H1 (cell line): ENCODE results near the gene GAS7. TPM values are rescaled to one million over a fixed set of nuclear protein-coding genes. Genes with fewer than 3 reads are reported as not detected.

ENCODE experiments used
- CTCF ChIA-PET: fragments of 300-600 bp; sonication (Branson Sonifier 250); formaldehyde crosslinking; loops from one replicate; lab custom pipeline; 2021; ENCODE audit not compliant: partially characterized antibody; lab: Charles Lee
- POLR2A ChIA-PET: fragments of 300-600 bp; sonication (Branson Sonifier 250); formaldehyde crosslinking; loops from one replicate; lab custom pipeline; 2021; ENCODE audit warnings: inconsistent platforms; ENCODE audit not compliant: partially characterized antibody; lab: Charles Lee
- DNase-seq, 2 experiments: peaks; one replicate each; pipeline versions ENCODE4 v3.0.0 to v3.0.0-alpha.2; 2010 to 2022; ENCODE audit warnings: low spot score in 2 of 2, low read depth in 1 of 2, mixed read lengths in 1 of 2
- FAIRE-seq: peaks from 2 replicates; lab custom pipeline; 2011; peaks lifted over from hg19 to GRCh38; lab: Jason Lieb, UNC
- H2AFZ ChIP-seq: 2 replicates; pipeline ENCODE4 v1.8.1; 2012; ENCODE audit warnings: low read length, inconsistent platforms
- H2AK5ac ChIP-seq: 2 replicates; pipeline ENCODE4 v1.6.1; 2013; ENCODE audit warnings: low read depth, low read length
- H2BK120ac ChIP-seq: replicated peaks from 2 replicates; pipeline ENCODE3; 2013; ENCODE audit warnings: low read depth, low read length, inconsistent platforms
- H2BK12ac ChIP-seq: 2 replicates; pipeline ENCODE4 v1.6.1; 2013; ENCODE audit warnings: low read depth, low read length
- H2BK15ac ChIP-seq: 2 replicates; pipeline ENCODE4 v1.6.1; 2013; ENCODE audit warnings: low read length
- H2BK20ac ChIP-seq: 2 replicates; pipeline ENCODE4 v1.6.1; 2013; ENCODE audit warnings: low read length
- H2BK5ac ChIP-seq: 2 replicates; pipeline ENCODE4 v1.6.1; 2013; ENCODE audit warnings: low read depth, low read length
- H3K14ac ChIP-seq: 2 replicates; pipeline ENCODE4 v1.6.1; 2013; ENCODE audit warnings: inconsistent platforms; ENCODE audit not compliant: insufficient read length
- H3K18ac ChIP-seq: 2 replicates; pipeline ENCODE4 v1.6.1; 2013; ENCODE audit warnings: low read length; ENCODE audit errors: extremely low read depth
- H3K23ac ChIP-seq: 2 replicates; pipeline ENCODE4 v1.6.1; 2013; ENCODE audit warnings: inconsistent platforms; ENCODE audit not compliant: insufficient read length
- H3K23me2 ChIP-seq: 2 replicates; pipeline ENCODE4 v1.6.1; 2013; ENCODE audit warnings: low read depth, low read length
- H3K27ac ChIP-seq: 2 replicates; pipeline ENCODE4 v1.6.1; 2011; ENCODE audit warnings: low read depth, low read length, inconsistent platforms
- H3K27me3 ChIP-seq, 4 experiments: replicated peaks in 1 of 4; 1 replicate in 1 of 4; 2 replicates in 3 of 4; pipeline versions ENCODE4 v1.6.1 to v1.8.1; 2011 to 2013; ENCODE audit warnings: low read length in 3 of 4, mild to moderate bottlenecking in 3 of 4, inconsistent platforms in 2 of 4, mixed read lengths in 2 of 4, moderate library complexity in 1 of 4; ENCODE audit not compliant: control insufficient read depth in 3 of 4, insufficient read depth in 3 of 4; ENCODE audit errors: extremely low read depth in 1 of 4
- H3K36me3 ChIP-seq, 4 experiments: 2 replicates each; pipeline versions ENCODE4 v1.6.1 to v1.8.1; 2011 to 2013; ENCODE audit warnings: mild to moderate bottlenecking in 4 of 4, low read length in 3 of 4, moderate library complexity in 2 of 4, control low read depth in 1 of 4, inconsistent platforms in 1 of 4; ENCODE audit not compliant: insufficient read depth in 4 of 4, control insufficient read depth in 2 of 4
- H3K4ac ChIP-seq: replicated peaks from 2 replicates; pipeline ENCODE3; 2013; ENCODE audit warnings: low read length, low read depth, mixed read lengths, inconsistent platforms; ENCODE audit not compliant: insufficient read length
- H3K4me1 ChIP-seq, 4 experiments: replicated peaks in 1 of 4; 1 replicate in 1 of 4; 2 replicates in 3 of 4; pipeline versions ENCODE4 v1.6.1 to v1.8.1; 2011 to 2013; ENCODE audit warnings: low read length in 3 of 4, inconsistent platforms in 2 of 4, mixed read lengths in 1 of 4; ENCODE audit not compliant: insufficient read depth in 4 of 4, control insufficient read depth in 3 of 4
- H3K4me2 ChIP-seq, 2 experiments: 2 replicates each; pipeline versions ENCODE4 v1.6.1 to v1.8.1; 2011 to 2013; ENCODE audit warnings: low read depth in 2 of 2, low read length in 2 of 2, control low read depth in 1 of 2, inconsistent platforms in 1 of 2, mild to moderate bottlenecking in 1 of 2; ENCODE audit not compliant: insufficient read depth in 1 of 2
- H3K4me3 ChIP-seq, 4 experiments: fragments of 200-600, 300-600 bp in 1 of 4; sonication (generic), shearing (Covaris generic), sonication (Bioruptor Twin) in 1 of 4; 2 replicates each; pipeline versions ENCODE4 v1.5.1 to v1.8.1; 2011 to 2016; ENCODE audit warnings: low read length in 4 of 4, low read depth in 3 of 4, control low read depth in 2 of 4, inconsistent platforms in 2 of 4, mild to moderate bottlenecking in 2 of 4, mixed read lengths in 1 of 4, moderate library complexity in 1 of 4; ENCODE audit not compliant: insufficient read depth in 2 of 4; ENCODE audit errors: extremely low read depth in 1 of 4
- H3K56ac ChIP-seq: replicated peaks from 2 replicates; pipeline ENCODE3; 2013; ENCODE audit warnings: low read depth, mild to moderate bottlenecking, mixed read lengths, low read length, inconsistent platforms; ENCODE audit not compliant: insufficient read length
- H3K79me1 ChIP-seq: 2 replicates; pipeline ENCODE4 v1.6.1; 2013; ENCODE audit warnings: low read depth, low read length, control low read depth
- H3K79me2 ChIP-seq, 2 experiments: 2 replicates each; pipeline versions ENCODE4 v1.6.1 to v1.8.1; 2012 to 2013; ENCODE audit warnings: low read length in 2 of 2, mild to moderate bottlenecking in 2 of 2, inconsistent platforms in 1 of 2; ENCODE audit not compliant: insufficient read depth in 2 of 2, control insufficient read depth in 1 of 2
- H3K9ac ChIP-seq, 4 experiments: replicated peaks in 1 of 4; 1 replicate in 1 of 4; 2 replicates in 3 of 4; pipeline versions ENCODE4 v1.6.1 to v1.8.1; 2011 to 2013; ENCODE audit warnings: low read depth in 3 of 4, low read length in 3 of 4, control low read depth in 2 of 4, mild to moderate bottlenecking in 2 of 4, moderate library complexity in 2 of 4, inconsistent platforms in 1 of 4; ENCODE audit errors: extremely low read depth in 1 of 4
- H3K9me3 ChIP-seq, 2 experiments: 2 replicates each; pipeline versions ENCODE4 v1.6.1 to v1.8.1; 2012 to 2013; ENCODE audit warnings: mild to moderate bottlenecking in 2 of 2, moderate library complexity in 2 of 2, control low read depth in 1 of 2, inconsistent platforms in 1 of 2, low read depth in 1 of 2, low read length in 1 of 2, mixed read lengths in 1 of 2; ENCODE audit not compliant: insufficient read depth in 2 of 2
- H4K20me1 ChIP-seq, 2 experiments: replicated peaks in 1 of 2; 2 replicates each; pipeline versions ENCODE3 to v1.8.1; 2011 to 2013; ENCODE audit warnings: inconsistent platforms in 2 of 2, low read length in 2 of 2, mild to moderate bottlenecking in 1 of 2; ENCODE audit not compliant: insufficient read depth in 2 of 2, control insufficient read depth in 1 of 2
- H4K5ac ChIP-seq: 2 replicates; pipeline ENCODE4 v1.6.1; 2013; ENCODE audit warnings: low read length, low read depth, mixed read lengths, inconsistent platforms; ENCODE audit not compliant: insufficient read length
- H4K8ac ChIP-seq: 2 replicates; pipeline ENCODE4 v1.8.0; 2013; ENCODE audit warnings: mild to moderate bottlenecking, moderate library complexity, low read length, inconsistent platforms; ENCODE audit not compliant: insufficient read depth; ENCODE audit errors: extremely low read depth
- H4K91ac ChIP-seq: replicated peaks from 2 replicates; pipeline ENCODE3; 2013; ENCODE audit warnings: low read length, mixed read lengths, inconsistent platforms; ENCODE audit not compliant: insufficient read length
- CBX5 ChIP-seq: fragments of 300-800, 300-1000 bp; sonication (generic); IDR thresholded peaks from 2 replicates; pipeline ENCODE4 v1.7.1; 2016; ENCODE audit warnings: antibody characterized with exemption, low read length, low read depth
- CBX8 ChIP-seq: fragments of 300-800, 300-1000 bp; sonication (generic); IDR thresholded peaks from 2 replicates; pipeline ENCODE4 v1.7.1; 2016; ENCODE audit warnings: low read depth, low read length, borderline replicate concordance
- EGR1 ChIP-seq: IDR thresholded peaks from 2 replicates; pipeline ENCODE4 v1.6.1; 2011; ENCODE audit warnings: low read depth, low read length, borderline replicate concordance
- GTF2F1 ChIP-seq: IDR thresholded peaks from 2 replicates; pipeline ENCODE4 v1.6.1; 2012; ENCODE audit warnings: low read depth, low read length, improper control_type of control experiment, borderline replicate concordance
- JUN ChIP-seq: IDR thresholded peaks from 2 replicates; pipeline ENCODE4 v1.6.1; 2011; ENCODE audit warnings: low read depth, mild to moderate bottlenecking, improper control_type of control experiment, low read length
- KDM4A ChIP-seq: IDR thresholded peaks from one replicate; pipeline ENCODE4 v1.7.1; 2012; ENCODE audit warnings: low read depth, mild to moderate bottlenecking, moderate library complexity, low read length, inconsistent platforms; ENCODE audit not compliant: severe bottlenecking
- RBBP5 ChIP-seq: IDR thresholded peaks from 2 replicates; pipeline ENCODE4 v1.7.1; 2012; ENCODE audit warnings: low read depth, mild to moderate bottlenecking, inconsistent platforms, low read length, moderate library complexity, borderline replicate concordance
- RFX5 ChIP-seq: IDR thresholded peaks from 2 replicates; pipeline ENCODE4 v1.6.1; 2011; ENCODE audit warnings: low read depth, low read length, improper control_type of control experiment, borderline replicate concordance
- RXRA ChIP-seq: IDR thresholded peaks from 2 replicates; pipeline ENCODE4 v1.6.1; 2011; ENCODE audit warnings: low read depth, mild to moderate bottlenecking, low read length, moderate library complexity; ENCODE audit not compliant: insufficient read depth
- SIN3A ChIP-seq, 2 experiments: IDR thresholded peaks in 1 of 2; conservative IDR thresholded peaks in 1 of 2; 2 replicates each; pipeline ENCODE4 v1.6.1; 2011 to 2012; ENCODE audit warnings: low read length in 2 of 2, improper control_type of control experiment in 1 of 2, low read depth in 1 of 2, mild to moderate bottlenecking in 1 of 2
- WGBS, 2 experiments: shearing (Covaris generic) in 1 of 2; methylation state at CpG; one replicate each; pipeline versions ENCODE4 v1.1.6 to v1.1.7; 2013 to 2015; ENCODE audit warnings: low lambda C conversion rate in 2 of 2, mixed read lengths in 2 of 2, inconsistent platforms in 1 of 2, low coverage in 1 of 2, missing lambda C conversion rate in 1 of 2; ENCODE audit not compliant: insufficient replicate concordance in 2 of 2, insufficient coverage in 1 of 2, insufficient read length in 1 of 2; ENCODE audit errors: extremely low coverage in 1 of 2, missing lambda C conversion rate in 1 of 2; 5-methylcytosine and 5-hydroxymethylcytosine counted together
- polyA plus RNA-seq, 7 experiments: library from polyadenylated mRNA; depleted of rRNA in 3 of 7; stranded (reverse) in 5 of 7; unstranded in 2 of 7; fragments of >200 nt in 5 of 7; fragments of 200-250 nt in 2 of 7; gene quantifications; 1 replicate in 5 of 7; 2 replicates in 1 of 7; 4 replicates in 1 of 7; pipeline versions ENCODE4 v1.2.1 to v1.2.3, GENCODE V29; 2011 to 2013; ENCODE audit warnings: missing spikeins in 2 of 7, mixed read lengths in 2 of 7
- total RNA-seq: library from RNA; stranded (reverse); fragmentation: NEBNext Ultra II Directional; extraction: Animal tissue kit (Norgen Biotek cat#: 25700); gene quantifications from 2 replicates; pipeline ENCODE4 v1.2.1, GENCODE V29; 2021

The GAS7 gene
- total and polyA plus RNA-seq, 2 of the 8 experiments (the other 6 are each of a cell fraction or from before 2014, with no cell fraction given): 5.0 to 14.5 TPM

DNA sequence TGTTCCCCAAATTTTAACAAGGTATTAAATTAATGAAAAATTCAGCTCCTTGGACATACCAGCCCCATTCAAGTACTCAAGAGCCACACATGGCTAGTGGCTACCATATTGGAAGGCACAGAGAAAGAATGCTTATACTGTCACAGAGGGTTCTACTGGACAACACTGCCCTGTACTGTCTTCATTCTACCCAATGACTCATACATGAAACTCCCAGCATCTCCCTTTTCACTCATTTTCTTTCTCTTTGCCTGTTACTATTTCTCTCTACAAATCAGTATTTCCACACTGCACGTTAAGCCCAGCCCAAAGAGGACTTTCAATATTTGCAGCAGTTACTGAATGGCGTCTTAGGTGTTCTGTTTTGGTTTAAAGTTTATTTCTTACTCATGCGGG lies 221.2 kb downstream of the GAS7 start:
- CTCF ChIA-PET: interaction anchor here (1.4 to 12.4 kb wide), 2 partner anchors 50 to 87 kb away, joined by 4 to 118 read pairs; no protein-coding TSS in a partner anchor
- Histone ChIP-seq H3K23me2 (no peaks in the 10 kb centered on the region), H2BK5ac (no peak overlapping the region), H3K56ac (no peak overlapping the region), H3K4ac (no peak overlapping the region), H3K23ac (no peak overlapping the region), H3K27me3 (no peaks in the 10 kb centered on the region), H4K5ac (no peak overlapping the region), H3K9ac (no peak overlapping the region), H2AK5ac (no peak overlapping the region), H3K4me3 (no peak overlapping the region), H3K36me3 (no peaks in the 10 kb centered on the region), H2BK15ac (no peak overlapping the region), H2BK120ac (no peak overlapping the region), H2BK12ac (no peak overlapping the region), H3K4me1 (peaks cover 0 to 3% (median 0%) of the 10 kb centered on the region in 4 experiments; a peak in 2 of 7 replicates), H3K18ac (no peak overlapping the region), H3K14ac (no peak overlapping the region), H3K4me2 (no peak overlapping the region), H3K79me2 (no peaks in the 10 kb centered on the region), H2BK20ac (no peak overlapping the region), H3K9me3 (no peaks in the 10 kb centered on the region), H2AFZ (no peak overlapping the region), H4K8ac (no peak overlapping the region), H3K27ac (no peak overlapping the region), H3K79me1 (no peaks in the 10 kb centered on the region), H4K91ac (no peak overlapping the region), H4K20me1 (no peaks in the 10 kb centered on the region)
- DNase-seq (no peak), FAIRE-seq (no peak)
- POLR2A ChIA-PET: no interaction called here
- TF ChIP-seq EGR1 (no peak), RBBP5 (no peak), JUN (no peak), SIN3A (conservative IDR thresholded peaks at IDR 0.05 in 1 of 2, IDR thresholded peaks at IDR 0.05 in 1 of 2; ENCODE audit: low read depth in 1 of 2, low read length in 2 of 2) (no peak), CBX5 (no peak), RFX5 (no peak), CBX8 (no peak), KDM4A (no peak), GTF2F1 (no peak), RXRA (no peak)
- WGBS, 2 experiments: 82% methylated on average over 3 of the region's 3 CpGs; no CpG with 5 or more reads in 1 of the 2 experiments
